GM12878 (cell line): ENCODE measurements around the gene DNAJC4. TPM values are rescaled to one million over a fixed set of nuclear protein-coding genes. Genes with fewer than 3 reads are reported as not detected.

Source experiments
- ATAC-seq: fragments of 200-7000 bp; cut with Tn5 transposase; 3 replicates; pipeline ENCODE4 v1.9.1; 2020; ENCODE audit warnings: mild to moderate bottlenecking, moderate library complexity
- BruUV-seq: library from RNA; stranded (reverse); fragments of 400-500 nt; replicated peaks from 2 replicates; lab custom pipeline; 2021; lab: Mats Ljungman, UMichigan
- CTCF ChIA-PET: fragments of 300-600 bp; sonication (Branson Sonifier 250); formaldehyde crosslinking; extraction: SDS; loops from one replicate; lab custom pipeline; 2021; ENCODE audit warnings: inconsistent platforms; lab: Yijun Ruan, JAX
- POLR2A ChIA-PET: fragments of 350-600 bp; formaldehyde crosslinking; extraction: SDS; loops from one replicate; lab custom pipeline; 2021; ENCODE audit warnings: inconsistent platforms; lab: Charles Lee
- RAD21 ChIA-PET: fragments of 300-600 bp; sonication (Branson Sonifier 250); formaldehyde crosslinking; loops from one replicate; lab custom pipeline; 2023; ENCODE audit warnings: antibody characterized with exemption; ENCODE audit not compliant: unreplicated experiment; lab: Charles Lee
- SMC1A ChIA-PET: fragments of 300-600 bp; sonication (Branson Sonifier 250); formaldehyde crosslinking; loops from one replicate; lab custom pipeline; 2023; ENCODE audit not compliant: unreplicated experiment, uncharacterized antibody; lab: Charles Lee
- DNase-seq: peaks from one replicate; pipeline ENCODE4 v3.0.0-alpha.2; 2011; ENCODE audit warnings: low read depth, low spot score
- FAIRE-seq: peaks from 3 replicates; lab custom pipeline; 2011; peaks lifted over from hg19 to GRCh38; lab: Jason Lieb, UNC
- H2AFZ ChIP-seq: 2 replicates; pipeline ENCODE4 v1.6.0; 2011; ENCODE audit warnings: low read depth, low read length, control low read depth; ENCODE audit not compliant: control insufficient read depth
- H3K27ac ChIP-seq: 2 replicates; pipeline ENCODE4 v1.5.1; 2011; ENCODE audit warnings: control low read depth; ENCODE audit not compliant: control insufficient read depth, insufficient read depth
- H3K27me3 ChIP-seq, 2 experiments: replicated peaks in 1 of 2; 2 replicates each; pipeline versions ENCODE4 v1.6.0 to v1.6.1; 2011; ENCODE audit warnings: low read length in 1 of 2; ENCODE audit not compliant: control insufficient read depth in 2 of 2, insufficient read depth in 2 of 2
- H3K36me3 ChIP-seq, 2 experiments: 2 replicates each; pipeline ENCODE4 v1.5.1; 2011; ENCODE audit warnings: low read length in 1 of 2; ENCODE audit not compliant: control insufficient read depth in 2 of 2, insufficient read depth in 2 of 2
- H3K4me1 ChIP-seq: 2 replicates; pipeline ENCODE4 v1.6.1; 2011; ENCODE audit warnings: mild to moderate bottlenecking, low read length, moderate library complexity, mixed read lengths; ENCODE audit not compliant: control insufficient read depth, insufficient read depth
- H3K4me2 ChIP-seq: 2 replicates; pipeline ENCODE4 v1.6.0; 2011; ENCODE audit warnings: control low read depth; ENCODE audit not compliant: control insufficient read depth, insufficient read depth
- H3K4me3 ChIP-seq: fragments of 200-600 bp; sonication (generic); 2 replicates; pipeline ENCODE4 v1.5.1; 2016
- H3K79me2 ChIP-seq: 2 replicates; pipeline ENCODE4 v1.6.0; 2011; ENCODE audit warnings: low read length; ENCODE audit not compliant: control insufficient read depth, insufficient read depth
- H3K9ac ChIP-seq: 2 replicates; pipeline ENCODE4 v1.8.0; 2011; ENCODE audit warnings: low read length, control low read depth, mixed read lengths; ENCODE audit not compliant: control insufficient read depth, insufficient read depth
- H3K9me3 ChIP-seq: replicated peaks from 3 replicates; pipeline ENCODE4 v1.5.1; 2011; ENCODE audit warnings: mild to moderate bottlenecking, low read length; ENCODE audit not compliant: control insufficient read depth, insufficient read depth
- H4K20me1 ChIP-seq: 2 replicates; pipeline ENCODE4 v1.6.0; 2011; ENCODE audit not compliant: control insufficient read depth, insufficient read depth
- BCL3 ChIP-seq: IDR thresholded peaks from 2 replicates; pipeline ENCODE4 v1.6.1; 2011; ENCODE audit warnings: borderline replicate concordance, low read depth, mild to moderate bottlenecking, moderate library complexity, low read length; ENCODE audit not compliant: insufficient read depth, poor library complexity, severe bottlenecking
- KDM1A ChIP-seq: fragments of 200-600 bp; sonication (generic); IDR thresholded peaks from 2 replicates; pipeline ENCODE4 v1.6.1; 2016; ENCODE audit warnings: borderline replicate concordance
- NFYB ChIP-seq: IDR thresholded peaks from 2 replicates; pipeline ENCODE4 v1.6.1; 2011; ENCODE audit warnings: low read depth, mild to moderate bottlenecking, low read length, improper control_type of control experiment, moderate library complexity; ENCODE audit not compliant: insufficient read depth
- POLR2AphosphoS5 ChIP-seq: IDR thresholded peaks from 2 replicates; pipeline ENCODE4 v1.6.1; 2011; ENCODE audit warnings: mild to moderate bottlenecking, low read length, inconsistent platforms
- SIN3A ChIP-seq: IDR thresholded peaks from 2 replicates; pipeline ENCODE4 v1.6.1; 2012; ENCODE audit warnings: low read depth, low read length, improper control_type of control experiment
- SUZ12 ChIP-seq: fragments of 200-600 bp; sonication (generic); IDR thresholded peaks from one replicate; pipeline ENCODE4 v1.6.1; 2018; ENCODE audit warnings: antibody characterized with exemption, mild to moderate bottlenecking; ENCODE audit not compliant: unreplicated experiment
- USF2 ChIP-seq: IDR thresholded peaks from 2 replicates; pipeline ENCODE4 v1.6.1; 2011; ENCODE audit warnings: low read depth, low read length, improper control_type of control experiment, borderline replicate concordance
- ZBTB33 ChIP-seq: fragments of 450-650 bp; IDR thresholded peaks from 2 replicates; pipeline ENCODE4 v1.6.1; 2017; ENCODE audit warnings: mild to moderate bottlenecking
- ZZZ3 ChIP-seq: IDR thresholded peaks from 2 replicates; pipeline ENCODE4 v1.6.1; 2011; ENCODE audit warnings: low read depth; ENCODE audit not compliant: control insufficient read depth, insufficient read length
- WGBS: methylation state at CpG from one replicate; pipeline ENCODE4 v1.1.6; 2016; ENCODE audit warnings: low lambda C conversion rate; ENCODE audit not compliant: insufficient replicate concordance, insufficient coverage; ENCODE audit errors: missing lambda C conversion rate; 5-methylcytosine and 5-hydroxymethylcytosine counted together
- in situ Hi-C: fragments of 300-500 bp; cut with MboI; formaldehyde crosslinking; loops from 9 replicates; pipeline ENCODE4 v1.14.3; 2018; ENCODE audit warnings: mixed read lengths
- intact Hi-C: fragments of 100-400 bp; cut with micrococcal nuclease; formaldehyde crosslinking; loops from one replicate; pipeline ENCODE4 v1.14.2; 2022; ENCODE audit not compliant: unreplicated experiment
- polyA plus RNA-seq, 11 experiments: library from polyadenylated mRNA; depleted of rRNA in 4 of 11; unstranded in 6 of 11; stranded (reverse) in 5 of 11; fragments of >200 nt; fragmentation: Nextera tagmentation in 4 of 11; fragmentation: Illumina TruSeq in 1 of 11; extraction: Ambion mirVana in 4 of 11; extraction: Trizol in 1 of 11; gene quantifications; 1 replicate in 1 of 11; 2 replicates in 10 of 11; pipeline versions ENCODE4 v1.2.1 to v1.2.3, GENCODE V29; 2011 to 2016; ENCODE audit warnings: inconsistent platforms in 2 of 11, missing spikeins in 2 of 11, low read depth in 1 of 11
- total RNA-seq, 4 experiments: library from RNA; depleted of rRNA in 3 of 4; stranded (reverse); fragments of >200 nt in 3 of 4; fragmentation: Illumina TruSeq in 1 of 4; extraction: Trizol in 1 of 4; gene quantifications; 2 replicates each; pipeline versions ENCODE4 v1.2.1 to v1.2.3, GENCODE V29; 2013 to 2021

The DNAJC4 gene
- total and polyA plus RNA-seq, 10 of the 15 experiments (the other 5 are each of a cell fraction or from before 2014, with no cell fraction given), result 3.7 to 64.9 (median 30.1) TPM

- ChIA-PET RAD21 (interaction anchor here (0.6 kb wide), 1 partner anchor 16 kb away, joined by 3 read pairs; no protein-coding TSS in a partner anchor), SMC1A (no interaction called here), POLR2A (interaction anchor here (1.0 to 2.6 kb wide), 2 partner anchors 11 to 14 kb away, joined by 3 to 11 read pairs; partner anchors contain the start of gene FERMT3), CTCF (no interaction called here)
- peaks cover 26 to 27% of the 10 kb centered on the region in 2 experiments for H3K36me3 ChIP-seq
- no peak overlapping the region for H3K4me2 ChIP-seq
- peaks cover 12% of the 10 kb centered on the region for H3K79me2 ChIP-seq
- intact Hi-C loops, result no loop called here
- no peak for FAIRE-seq
- no peak for ATAC-seq
- in situ Hi-C loops, result no loop called here
- WGBS, result 95% methylated on average over 14 of the region's 14 CpGs
- H3K9ac ChIP-seq, result no peak overlapping the region
- peaks cover 3% of the 10 kb centered on the region; the same call in 1 of the 2 replicates for H3K4me1 ChIP-seq
- H3K9me3 ChIP-seq, result no peaks in the 10 kb centered on the region
- no TSS peak for BruUV-seq
- no peak for TF ChIP-seq NFYB
- TF ChIP-seq KDM1A, result no peak
- TF ChIP-seq USF2, result no peak
- TF ChIP-seq POLR2AphosphoS5, result no peak
- TF ChIP-seq SUZ12, result no peak
- no peak for TF ChIP-seq ZZZ3
- no peak for TF ChIP-seq ZBTB33
- no peak for TF ChIP-seq BCL3
- TF ChIP-seq SIN3A, result no peak
- H3K4me3 ChIP-seq, result no peak overlapping the region
- H4K20me1 ChIP-seq, result no peaks in the 10 kb centered on the region
- no peaks in the 10 kb centered on the region for H3K27me3 ChIP-seq
- no peak overlapping the region for H2AFZ ChIP-seq
- no peak for DNase-seq
- H3K27ac ChIP-seq, result no peak overlapping the region
These were observed 9.6 kb upstream of the DNAJC4 start for GRCh38 chr11:64220798-64221197.
